HCT116 (cell line): Measurements from ENCODE around the gene ITGA11. TPM values are rescaled to one million over a fixed set of nuclear protein-coding genes. Genes with fewer than 3 reads are reported as not detected.

ENCODE experiments used
- ATAC-seq: fragments of 200-7000 bp; cut with Tn5 transposase; 2 replicates; pipeline ENCODE4 v1.9.1; 2020; ENCODE audit warnings: mild to moderate bottlenecking, moderate library complexity
- BruUV-seq: library from RNA; stranded (reverse); fragments of 400-500 nt; replicated peaks from 2 replicates; lab custom pipeline; 2021; lab: Mats Ljungman, UMichigan
- CTCF ChIA-PET: fragments of 300-600 bp; sonication (Branson Sonifier 250); formaldehyde crosslinking; loops from one replicate; lab custom pipeline; 2021; ENCODE audit warnings: antibody characterized with exemption; lab: Charles Lee
- POLR2A ChIA-PET: fragments of 300-600, 350-600 bp; sonication (Branson Sonifier 250); formaldehyde crosslinking; loops from one replicate; lab custom pipeline; 2021; ENCODE audit warnings: antibody characterized with exemption; lab: Charles Lee
- RAD21 ChIA-PET, 2 experiments: fragments of 300-600 bp; sonication (Branson Sonifier 250); formaldehyde crosslinking; loops; one replicate each; lab custom pipeline; 2023; ENCODE audit warnings: low total read pairs in 2 of 2; ENCODE audit not compliant: uncharacterized antibody in 2 of 2, unreplicated experiment in 2 of 2, low non-redundant PET in 1 of 2; lab: Charles Lee
- DNase-seq: peaks from one replicate; pipeline ENCODE4 v3.0.0-alpha.2; 2010; ENCODE audit warnings: low read depth, low spot score
- H2AFZ ChIP-seq: fragments of 200-600 bp; shearing (Covaris generic), sonication (generic); 2 replicates; pipeline ENCODE4 v1.6.1; 2017; ENCODE audit warnings: low read depth, mixed run types, mixed read lengths, antibody characterized with exemption, low read length; ENCODE audit not compliant: poor library complexity, severe bottlenecking
- H3K27ac ChIP-seq: 2 replicates; pipeline ENCODE4 v1.5.1; 2012; ENCODE audit warnings: low read depth, low read length
- H3K27me3 ChIP-seq: fragments of 200-600 bp; sonication (generic); 2 replicates; pipeline ENCODE4 v1.6.1; 2016; ENCODE audit warnings: mixed run types, low read length, mixed read lengths; ENCODE audit not compliant: insufficient read depth
- H3K36me3 ChIP-seq, 2 experiments: fragments of 200-500 bp in 1 of 2; fragments of 200-600 bp in 1 of 2; sonication (Bioruptor generic) in 1 of 2; sonication (generic) in 1 of 2; 2 replicates each; pipeline versions ENCODE4 v1.5.1 to v1.6.1; 2014 to 2016; ENCODE audit warnings: low read length in 2 of 2, inconsistent platforms in 1 of 2, mixed read lengths in 1 of 2, mixed run types in 1 of 2; ENCODE audit not compliant: insufficient read depth in 2 of 2, control insufficient read depth in 1 of 2
- H3K4me1 ChIP-seq, 2 experiments: fragments of 200-600 bp in 1 of 2; sonication (generic) in 1 of 2; 2 replicates each; pipeline versions ENCODE4 v1.5.1 to v1.6.1; 2012 to 2017; ENCODE audit warnings: low read length in 2 of 2, inconsistent platforms in 1 of 2, mild to moderate bottlenecking in 1 of 2, mixed read lengths in 1 of 2, mixed run types in 1 of 2, moderate library complexity in 1 of 2; ENCODE audit not compliant: insufficient read depth in 2 of 2, control insufficient read depth in 1 of 2
- H3K4me2 ChIP-seq: fragments of 200-600 bp; sonication (generic); 2 replicates; pipeline ENCODE4 v1.6.1; 2017; ENCODE audit warnings: mixed run types, low read length, mixed read lengths
- H3K4me3 ChIP-seq, 2 experiments: fragments of 200-600 bp in 1 of 2; sonication (generic) in 1 of 2; replicated peaks in 1 of 2; 2 replicates each; pipeline ENCODE4 v1.5.1; 2011 to 2016; ENCODE audit warnings: low read length in 2 of 2, control low read depth in 1 of 2, low read depth in 1 of 2, mild to moderate bottlenecking in 1 of 2, mixed read lengths in 1 of 2, mixed run types in 1 of 2
- H3K79me2 ChIP-seq: fragments of 200-600 bp; sonication (generic); 2 replicates; pipeline ENCODE4 v1.6.1; 2017; ENCODE audit warnings: mild to moderate bottlenecking, mixed run types, low read length, moderate library complexity, mixed read lengths; ENCODE audit not compliant: insufficient read depth
- H3K9ac ChIP-seq: fragments of 200-600 bp; sonication (generic); 2 replicates; pipeline ENCODE4 v1.6.1; 2016; ENCODE audit warnings: low read length, mixed read lengths
- H3K9me2 ChIP-seq: fragments of 200-600 bp; sonication (generic), shearing (Covaris generic); 2 replicates; pipeline ENCODE4 v1.6.1; 2017; ENCODE audit warnings: mixed run types, mild to moderate bottlenecking, moderate library complexity; ENCODE audit not compliant: insufficient read depth
- H3K9me3 ChIP-seq, 2 experiments: fragments of 200-500 bp in 1 of 2; fragments of 200-600 bp in 1 of 2; sonication (Bioruptor generic) in 1 of 2; sonication (generic) in 1 of 2; 2 replicates each; pipeline ENCODE4 v1.6.1; 2014 to 2017; ENCODE audit warnings: low read length in 2 of 2, mixed read lengths in 2 of 2, inconsistent platforms in 1 of 2, low read depth in 1 of 2, mild to moderate bottlenecking in 1 of 2, mixed run types in 1 of 2, moderate library complexity in 1 of 2; ENCODE audit not compliant: control insufficient read depth in 1 of 2, insufficient read depth in 1 of 2
- H4K20me1 ChIP-seq: fragments of 200-600 bp; sonication (generic), shearing (Covaris generic); 2 replicates; pipeline ENCODE4 v1.6.1; 2017; ENCODE audit warnings: mixed run types, mild to moderate bottlenecking, moderate library complexity; ENCODE audit not compliant: insufficient read depth
- EGR1 ChIP-seq: IDR thresholded peaks from 2 replicates; pipeline ENCODE4 v1.6.1; 2012; ENCODE audit warnings: low read depth
- JUND ChIP-seq: IDR thresholded peaks from 2 replicates; pipeline ENCODE4 v1.6.1; 2012
- intact Hi-C: fragments of 100-400 bp; cut with micrococcal nuclease; formaldehyde crosslinking; loops from 2 replicates; pipeline ENCODE4 v1.10.0; 2022
- total RNA-seq: library from RNA; stranded (reverse); gene quantifications from one replicate; pipeline ENCODE4 v1.2.1, GENCODE V29; 2021; ENCODE audit not compliant: unreplicated experiment
- TF ChIP-seq, protein P1 (sequence below): IDR thresholded peaks from 2 replicates; pipeline ENCODE4 v1.6.1; 2012; ENCODE audit warnings: low read depth
- TF ChIP-seq, protein P2 (sequence below): IDR thresholded peaks from 2 replicates; pipeline ENCODE4 v1.6.1; 2012
- TF ChIP-seq, protein P3 (sequence below): IDR thresholded peaks from 2 replicates; pipeline ENCODE4 v1.6.1; 2012
- TF ChIP-seq, protein P4 (sequence below), 3 experiments: fragments of 200-600 bp in 1 of 3; sonication (generic) in 1 of 3; IDR thresholded peaks in 2 of 3; conservative IDR thresholded peaks in 1 of 3; 2 replicates each; pipeline ENCODE4 v1.5.1; 2012 to 2017; ENCODE audit warnings: low read depth in 2 of 3, low read length in 2 of 3, antibody characterized with exemption in 1 of 3, borderline replicate concordance in 1 of 3, control low read depth in 1 of 3, mild to moderate bottlenecking in 1 of 3, mixed read lengths in 1 of 3, mixed run types in 1 of 3, moderate library complexity in 1 of 3; ENCODE audit not compliant: insufficient read depth in 1 of 3

Gene ITGA11
- total RNA-seq, 1 experiment from 2014 or later = not detected

DNA sequence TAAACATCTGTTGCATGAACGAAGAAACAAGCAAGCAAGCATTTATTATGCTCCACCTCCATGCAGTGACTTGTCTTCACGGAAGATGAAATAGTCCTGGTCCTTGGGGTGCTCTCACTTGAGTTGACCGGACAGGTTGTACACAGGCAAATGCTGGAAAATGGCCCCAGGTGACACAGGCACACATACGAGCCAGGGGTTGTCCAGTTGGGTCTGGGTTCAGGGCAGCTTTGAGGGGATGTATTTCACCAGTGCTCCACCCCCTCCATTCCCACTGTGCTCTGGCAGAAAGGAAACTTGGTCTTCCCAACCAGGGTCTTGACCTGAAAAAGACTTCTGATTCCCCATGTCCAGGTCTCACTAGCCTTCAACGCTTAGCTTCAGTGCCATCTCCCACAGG, 48.3 kb upstream of the ITGA11 start:
- RAD21 ChIA-PET = no interaction called here
- H3K27me3 ChIP-seq = peaks cover 5% of the 10 kb centered on the region; the same call in 1 of the 2 replicates
- BruUV-seq = no TSS peak
- DNase-seq = no peak
- H3K9me3 ChIP-seq = no peaks in the 10 kb centered on the region
- H3K79me2 ChIP-seq = no peaks in the 10 kb centered on the region
- no peaks in the 10 kb centered on the region for H3K36me3 ChIP-seq
- CTCF ChIA-PET = no interaction called here
- no peak overlapping the region for H2AFZ ChIP-seq
- no peak overlapping the region for H3K9ac ChIP-seq
- intact Hi-C loops = no loop called here
- POLR2A ChIA-PET = no interaction called here
- no peak overlapping the region for H3K4me2 ChIP-seq
- TF ChIP-seq JUND (no peak), EGR1 (no peak)
- TF ChIP-seq, protein P1, sequence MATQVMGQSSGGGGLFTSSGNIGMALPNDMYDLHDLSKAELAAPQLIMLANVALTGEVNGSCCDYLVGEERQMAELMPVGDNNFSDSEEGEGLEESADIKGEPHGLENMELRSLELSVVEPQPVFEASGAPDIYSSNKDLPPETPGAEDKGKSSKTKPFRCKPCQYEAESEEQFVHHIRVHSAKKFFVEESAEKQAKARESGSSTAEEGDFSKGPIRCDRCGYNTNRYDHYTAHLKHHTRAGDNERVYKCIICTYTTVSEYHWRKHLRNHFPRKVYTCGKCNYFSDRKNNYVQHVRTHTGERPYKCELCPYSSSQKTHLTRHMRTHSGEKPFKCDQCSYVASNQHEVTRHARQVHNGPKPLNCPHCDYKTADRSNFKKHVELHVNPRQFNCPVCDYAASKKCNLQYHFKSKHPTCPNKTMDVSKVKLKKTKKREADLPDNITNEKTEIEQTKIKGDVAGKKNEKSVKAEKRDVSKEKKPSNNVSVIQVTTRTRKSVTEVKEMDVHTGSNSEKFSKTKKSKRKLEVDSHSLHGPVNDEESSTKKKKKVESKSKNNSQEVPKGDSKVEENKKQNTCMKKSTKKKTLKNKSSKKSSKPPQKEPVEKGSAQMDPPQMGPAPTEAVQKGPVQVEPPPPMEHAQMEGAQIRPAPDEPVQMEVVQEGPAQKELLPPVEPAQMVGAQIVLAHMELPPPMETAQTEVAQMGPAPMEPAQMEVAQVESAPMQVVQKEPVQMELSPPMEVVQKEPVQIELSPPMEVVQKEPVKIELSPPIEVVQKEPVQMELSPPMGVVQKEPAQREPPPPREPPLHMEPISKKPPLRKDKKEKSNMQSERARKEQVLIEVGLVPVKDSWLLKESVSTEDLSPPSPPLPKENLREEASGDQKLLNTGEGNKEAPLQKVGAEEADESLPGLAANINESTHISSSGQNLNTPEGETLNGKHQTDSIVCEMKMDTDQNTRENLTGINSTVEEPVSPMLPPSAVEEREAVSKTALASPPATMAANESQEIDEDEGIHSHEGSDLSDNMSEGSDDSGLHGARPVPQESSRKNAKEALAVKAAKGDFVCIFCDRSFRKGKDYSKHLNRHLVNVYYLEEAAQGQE = no peak
- TF ChIP-seq, protein P2, sequence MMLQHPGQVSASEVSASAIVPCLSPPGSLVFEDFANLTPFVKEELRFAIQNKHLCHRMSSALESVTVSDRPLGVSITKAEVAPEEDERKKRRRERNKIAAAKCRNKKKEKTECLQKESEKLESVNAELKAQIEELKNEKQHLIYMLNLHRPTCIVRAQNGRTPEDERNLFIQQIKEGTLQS = no peak
- TF ChIP-seq, protein P3, sequence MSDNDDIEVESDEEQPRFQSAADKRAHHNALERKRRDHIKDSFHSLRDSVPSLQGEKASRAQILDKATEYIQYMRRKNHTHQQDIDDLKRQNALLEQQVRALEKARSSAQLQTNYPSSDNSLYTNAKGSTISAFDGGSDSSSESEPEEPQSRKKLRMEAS = no peak
- no peaks in the 10 kb centered on the region for H3K4me1 ChIP-seq
- no peaks in the 10 kb centered on the region for H3K9me2 ChIP-seq
- no peak overlapping the region for H3K27ac ChIP-seq
- ATAC-seq = no peak
- no peak overlapping the region for H3K4me3 ChIP-seq
- H4K20me1 ChIP-seq = no peaks in the 10 kb centered on the region

DNA sequence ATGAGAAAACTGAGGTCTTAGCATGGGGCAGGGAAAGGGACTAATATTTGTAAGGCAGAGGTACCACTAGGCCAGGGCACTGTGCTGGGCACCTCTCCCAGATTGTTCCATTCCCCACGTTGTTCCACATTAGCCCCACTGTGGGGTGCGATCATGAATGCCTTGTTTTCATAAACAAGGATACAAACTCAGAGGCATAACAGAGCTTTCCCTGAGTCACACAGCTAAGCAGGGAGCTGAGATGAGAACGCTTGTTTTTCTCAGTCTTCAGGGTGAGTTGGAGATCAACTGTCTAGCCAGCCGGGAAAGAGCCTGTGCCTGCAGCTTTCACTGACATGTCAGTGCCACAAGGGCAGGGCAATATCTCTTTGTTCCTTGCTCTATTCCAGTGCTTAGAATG, 47.9 kb upstream of the ITGA11 start:
- Histone ChIP-seq H3K4me1 (no peaks in the 10 kb centered on the region), H3K9me2 (no peaks in the 10 kb centered on the region), H3K4me2 (no peak overlapping the region), H4K20me1 (no peaks in the 10 kb centered on the region), H3K27me3 (peaks cover 5% of the 10 kb centered on the region; the same call in 1 of the 2 replicates), H3K79me2 (no peaks in the 10 kb centered on the region), H3K9me3 (no peaks in the 10 kb centered on the region), H3K4me3 (no peak overlapping the region), H3K27ac (no peak overlapping the region), H3K9ac (no peak overlapping the region), H3K36me3 (no peaks in the 10 kb centered on the region), H2AFZ (no peak overlapping the region)
- ChIA-PET CTCF (no interaction called here), POLR2A (no interaction called here), RAD21 (no interaction called here)
- no peak for DNase-seq
- intact Hi-C loops = no loop called here
- TF ChIP-seq, protein P4, sequence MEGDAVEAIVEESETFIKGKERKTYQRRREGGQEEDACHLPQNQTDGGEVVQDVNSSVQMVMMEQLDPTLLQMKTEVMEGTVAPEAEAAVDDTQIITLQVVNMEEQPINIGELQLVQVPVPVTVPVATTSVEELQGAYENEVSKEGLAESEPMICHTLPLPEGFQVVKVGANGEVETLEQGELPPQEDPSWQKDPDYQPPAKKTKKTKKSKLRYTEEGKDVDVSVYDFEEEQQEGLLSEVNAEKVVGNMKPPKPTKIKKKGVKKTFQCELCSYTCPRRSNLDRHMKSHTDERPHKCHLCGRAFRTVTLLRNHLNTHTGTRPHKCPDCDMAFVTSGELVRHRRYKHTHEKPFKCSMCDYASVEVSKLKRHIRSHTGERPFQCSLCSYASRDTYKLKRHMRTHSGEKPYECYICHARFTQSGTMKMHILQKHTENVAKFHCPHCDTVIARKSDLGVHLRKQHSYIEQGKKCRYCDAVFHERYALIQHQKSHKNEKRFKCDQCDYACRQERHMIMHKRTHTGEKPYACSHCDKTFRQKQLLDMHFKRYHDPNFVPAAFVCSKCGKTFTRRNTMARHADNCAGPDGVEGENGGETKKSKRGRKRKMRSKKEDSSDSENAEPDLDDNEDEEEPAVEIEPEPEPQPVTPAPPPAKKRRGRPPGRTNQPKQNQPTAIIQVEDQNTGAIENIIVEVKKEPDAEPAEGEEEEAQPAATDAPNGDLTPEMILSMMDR (IDR thresholded peaks at IDR 0.05 in 2 of 3, conservative IDR thresholded peaks at IDR 0.05 in 1 of 3; ENCODE audit: borderline replicate concordance in 1 of 3, insufficient read depth in 1 of 3, low read depth in 2 of 3, low read length in 2 of 3) = no peak
- BruUV-seq = no TSS peak
- no peak for ATAC-seq
